Spleen (tissue), 7 donors: ENCODE measurements around the gene CYB5D1.

ENCODE experiments used
- POLR2A ChIP-seq, 3 donors: fragments of 450-650 bp; IDR thresholded peaks; one replicate each; pipeline ENCODE4 v1.5.1; 2017; ENCODE audit warnings: antibody characterized with exemption in 3 of 3, mild to moderate bottlenecking in 1 of 3
- TF ChIP-seq, protein P1 (sequence below), 11 experiments: fragments of 200-600 bp in 7 of 11; fragments of 450-650 bp in 4 of 11; sonication (generic) in 4 of 11; IDR thresholded peaks in 8 of 11; conservative IDR thresholded peaks in 3 of 11; 1 replicate in 7 of 11; 2 replicates in 4 of 11; pipeline versions ENCODE4 v1.4.0 to v1.8.0; 2016 to 2021; ENCODE audit warnings: antibody characterized with exemption in 11 of 11, inconsistent platforms in 4 of 11, mild to moderate bottlenecking in 1 of 11
- donor health status: DM: no; HTN: no; CAD: no; lungs with moderate emphysema.
- donor health status: DM: no; HTN: no; CAD: no.
- donor health status: DM: no; HTN: no; CAD: no.

DNA sequence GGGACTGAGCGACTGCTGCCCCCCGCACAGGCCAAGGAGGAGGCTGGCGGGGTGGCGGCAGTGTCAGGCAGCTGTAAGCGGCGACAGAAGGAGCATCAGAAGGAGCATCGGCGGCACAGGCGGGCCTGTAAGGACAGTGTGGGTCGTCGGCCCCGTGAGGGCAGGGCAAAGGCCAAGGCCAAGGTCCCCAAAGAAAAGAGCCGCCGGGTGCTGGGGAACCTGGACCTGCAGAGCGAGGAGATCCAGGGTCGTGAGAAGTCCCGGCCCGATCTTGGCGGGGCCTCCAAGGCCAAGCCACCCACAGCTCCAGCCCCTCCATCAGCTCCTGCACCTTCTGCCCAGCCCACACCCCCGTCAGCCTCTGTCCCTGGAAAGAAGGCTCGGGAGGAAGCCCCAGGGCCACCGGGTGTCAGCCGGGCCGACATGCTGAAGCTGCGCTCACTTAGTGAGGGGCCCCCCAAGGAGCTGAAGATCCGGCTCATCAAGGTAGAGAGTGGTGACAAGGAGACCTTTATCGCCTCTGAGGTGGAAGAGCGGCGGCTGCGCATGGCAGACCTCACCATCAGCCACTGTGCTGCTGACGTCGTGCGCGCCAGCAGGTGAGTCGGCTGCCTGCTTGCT, 8.6 kb upstream of the CYB5D1 start:
- TF ChIP-seq, protein P1, sequence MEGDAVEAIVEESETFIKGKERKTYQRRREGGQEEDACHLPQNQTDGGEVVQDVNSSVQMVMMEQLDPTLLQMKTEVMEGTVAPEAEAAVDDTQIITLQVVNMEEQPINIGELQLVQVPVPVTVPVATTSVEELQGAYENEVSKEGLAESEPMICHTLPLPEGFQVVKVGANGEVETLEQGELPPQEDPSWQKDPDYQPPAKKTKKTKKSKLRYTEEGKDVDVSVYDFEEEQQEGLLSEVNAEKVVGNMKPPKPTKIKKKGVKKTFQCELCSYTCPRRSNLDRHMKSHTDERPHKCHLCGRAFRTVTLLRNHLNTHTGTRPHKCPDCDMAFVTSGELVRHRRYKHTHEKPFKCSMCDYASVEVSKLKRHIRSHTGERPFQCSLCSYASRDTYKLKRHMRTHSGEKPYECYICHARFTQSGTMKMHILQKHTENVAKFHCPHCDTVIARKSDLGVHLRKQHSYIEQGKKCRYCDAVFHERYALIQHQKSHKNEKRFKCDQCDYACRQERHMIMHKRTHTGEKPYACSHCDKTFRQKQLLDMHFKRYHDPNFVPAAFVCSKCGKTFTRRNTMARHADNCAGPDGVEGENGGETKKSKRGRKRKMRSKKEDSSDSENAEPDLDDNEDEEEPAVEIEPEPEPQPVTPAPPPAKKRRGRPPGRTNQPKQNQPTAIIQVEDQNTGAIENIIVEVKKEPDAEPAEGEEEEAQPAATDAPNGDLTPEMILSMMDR (IDR thresholded peaks at IDR 0.05 in 8 of 11, conservative IDR thresholded peaks at IDR 0.05 in 3 of 11), result no peak
- TF ChIP-seq POLR2A (IDR thresholded peaks at IDR 0.05), result no peak
